ENCODE results near the gene ZFYVE26. TPM values are rescaled to one million over a fixed set of nuclear protein-coding genes. Genes with fewer than 3 reads are reported as not detected.
"Not testable (repeated sequence)": the region's sequence is repeated elsewhere in the genome, so short reads cannot be mapped to it uniquely, and the experiment has no call there.

ZFYVE26 gene
- total RNA-seq, 1 donor from 2014 or later = 32.9 TPM

DNA sequence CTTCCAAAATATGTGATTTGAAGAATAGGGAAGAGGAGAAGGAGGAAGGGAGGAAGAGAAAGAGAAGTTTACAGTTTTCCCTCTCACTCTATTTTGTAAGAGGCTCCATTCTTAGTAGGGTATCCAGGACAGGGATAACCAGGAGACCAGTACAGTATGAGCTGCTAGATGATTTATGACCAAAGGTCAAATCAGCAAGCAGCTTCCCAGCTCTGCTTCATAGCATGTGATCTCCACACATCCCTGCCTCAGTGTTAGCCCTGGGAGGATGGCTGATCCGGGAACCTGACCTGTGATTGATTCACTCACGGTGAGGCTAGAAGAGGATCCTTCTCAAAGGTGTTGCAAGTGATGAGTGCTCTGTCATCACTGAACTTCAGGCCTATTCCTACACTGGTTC lies 98.1 kb downstream of the ZFYVE26 start:
- Mint-ChIP-seq H3K4me3 (no peak overlapping the region), H3K27me3 (ENCODE audit: low read depth) (peaks cover 13% of the 10 kb centered on the region), H3K36me3 (no peaks in the 10 kb centered on the region), H3K27ac (no peak overlapping the region), H3K4me1 (no peaks in the 10 kb centered on the region), H3K9me3 (no peaks in the 10 kb centered on the region)
- TF ChIP-seq CTCF (IDR thresholded peaks at IDR 0.05; ENCODE audit: unreplicated experiment) = no peak
- DNase-seq (ENCODE audit: low spot score in 2 of 2, unreplicated experiment in 2 of 2) = no peak

DNA sequence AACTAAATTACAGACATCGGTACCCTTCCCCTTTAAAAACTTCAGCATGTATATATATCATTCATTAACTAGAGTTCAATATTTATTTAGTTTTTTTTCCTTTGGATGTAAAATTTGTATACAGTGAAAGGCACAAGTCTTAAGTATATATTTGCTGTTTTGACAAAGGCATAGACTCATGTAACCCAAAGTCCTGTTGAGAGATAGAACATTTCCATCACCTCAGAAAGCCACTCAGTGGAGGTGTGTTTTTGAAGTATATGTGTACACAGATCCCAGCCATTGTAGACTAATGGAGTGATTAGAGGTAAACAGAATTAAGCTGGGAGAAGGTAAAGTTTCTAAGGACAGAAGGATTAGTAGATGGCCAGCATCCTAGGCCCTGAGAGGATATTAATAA lies 99.3 kb downstream of the ZFYVE26 start:
- no peak overlapping the region for H3K4me3 Mint-ChIP-seq
- H3K9me3 Mint-ChIP-seq = no peaks in the 10 kb centered on the region
- no peaks in the 10 kb centered on the region for H3K36me3 Mint-ChIP-seq
- TF ChIP-seq CTCF (IDR thresholded peaks at IDR 0.05; ENCODE audit: unreplicated experiment) = no peak
- no peaks in the 10 kb centered on the region for H3K4me1 Mint-ChIP-seq
- H3K27me3 Mint-ChIP-seq (ENCODE audit: low read depth) = peaks cover 3% of the 10 kb centered on the region
- H3K27ac Mint-ChIP-seq = no peak overlapping the region
- DNase-seq (ENCODE audit: low spot score in 2 of 2, unreplicated experiment in 2 of 2) = no peak

GRCh38 chr14:67710209-67710608 lies 106.2 kb downstream of the ZFYVE26 start:
- TF ChIP-seq CTCF (IDR thresholded peaks at IDR 0.05; ENCODE audit: unreplicated experiment) = no peak
- Mint-ChIP-seq H3K4me3 (no peak overlapping the region), H3K9me3 (peaks cover 11% of the 10 kb centered on the region), H3K4me1 (no peaks in the 10 kb centered on the region), H3K27ac (no peak overlapping the region), H3K27me3 (ENCODE audit: low read depth) (peaks cover 1% of the 10 kb centered on the region), H3K36me3 (peaks cover 3% of the 10 kb centered on the region)
- no peak for DNase-seq (ENCODE audit: low spot score in 2 of 2, unreplicated experiment in 2 of 2)

DNA sequence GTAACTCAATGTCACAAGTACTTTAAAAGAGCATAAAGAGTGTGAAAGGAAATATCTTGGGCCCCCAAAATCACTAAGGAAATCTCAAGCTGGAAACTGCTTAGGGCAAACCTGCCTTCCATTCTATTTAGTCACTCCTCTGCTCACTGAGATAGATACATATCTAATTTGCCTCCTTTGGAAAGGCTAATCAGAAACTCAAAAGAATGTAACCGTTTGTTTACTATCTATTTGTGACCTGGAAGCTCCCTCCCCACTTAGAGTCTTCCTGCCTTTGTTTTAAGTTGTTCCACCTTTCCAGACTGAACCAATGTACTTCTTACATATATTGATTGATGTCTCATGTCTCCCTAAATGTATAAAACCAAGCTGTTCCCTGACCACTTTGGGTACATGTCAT lies 106.6 kb downstream of the ZFYVE26 start:
- peaks cover 11% of the 10 kb centered on the region for H3K9me3 Mint-ChIP-seq
- not testable (repeated sequence) for DNase-seq (ENCODE audit: low spot score in 2 of 2, unreplicated experiment in 2 of 2); H3K36me3 Mint-ChIP-seq; H3K4me3 Mint-ChIP-seq; H3K4me1 Mint-ChIP-seq; H3K27ac Mint-ChIP-seq; H3K27me3 Mint-ChIP-seq (ENCODE audit: low read depth)

DNA sequence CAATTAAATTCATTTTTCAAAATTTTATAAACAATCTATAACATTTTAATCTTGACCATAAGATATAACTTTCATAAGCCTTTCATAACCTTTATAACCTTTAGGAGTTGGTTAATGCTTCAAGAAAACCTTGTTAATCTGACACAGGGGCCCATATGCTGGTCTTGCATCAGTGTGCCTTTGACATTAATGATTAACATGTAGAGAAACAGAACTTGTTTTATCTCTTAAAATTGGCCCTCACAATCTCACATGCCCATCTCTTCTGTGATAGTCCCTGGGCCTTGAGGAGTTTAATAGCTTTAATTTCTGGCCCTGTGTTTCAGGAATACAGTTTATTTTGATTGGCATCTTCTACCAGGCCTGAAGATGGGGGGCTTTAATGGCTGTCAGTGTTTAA lies 107.0 kb downstream of the ZFYVE26 start:
- H3K4me1 Mint-ChIP-seq; DNase-seq (ENCODE audit: low spot score in 2 of 2, unreplicated experiment in 2 of 2); H3K27me3 Mint-ChIP-seq (ENCODE audit: low read depth); H3K4me3 Mint-ChIP-seq; H3K27ac Mint-ChIP-seq; H3K36me3 Mint-ChIP-seq: not testable (repeated sequence)
- H3K9me3 Mint-ChIP-seq = peaks cover 11% of the 10 kb centered on the region

GRCh38 chr14:67705211-67705610 lies 111.2 kb downstream of the ZFYVE26 start:
- Mint-ChIP-seq H3K4me1 (no peaks in the 10 kb centered on the region), H3K4me3 (no peak overlapping the region), H3K36me3 (peaks cover 3% of the 10 kb centered on the region), H3K27ac (no peak overlapping the region), H3K27me3 (ENCODE audit: low read depth) (peaks cover 3% of the 10 kb centered on the region), H3K9me3 (peaks cover 4% of the 10 kb centered on the region)
- TF ChIP-seq CTCF (IDR thresholded peaks at IDR 0.05; ENCODE audit: unreplicated experiment) = no peak
- DNase-seq (ENCODE audit: low spot score in 2 of 2, unreplicated experiment in 2 of 2) = no peak

- Mint-ChIP-seq H3K36me3 (no peaks in the 10 kb centered on the region), H3K4me1 (no peaks in the 10 kb centered on the region), H3K27me3 (ENCODE audit: low read depth) (peaks cover 3% of the 10 kb centered on the region), H3K4me3 (no peak overlapping the region), H3K27ac (no peak overlapping the region), H3K9me3 (no peaks in the 10 kb centered on the region)
- DNase-seq (ENCODE audit: low spot score in 2 of 2, unreplicated experiment in 2 of 2) = no peak
- TF ChIP-seq CTCF (IDR thresholded peaks at IDR 0.05; ENCODE audit: unreplicated experiment) = no peak
Measured at GRCh38 chr14:67704484-67705089, 111.8 kb downstream of the ZFYVE26 start.

Data from mesothelial cell of epicardium (in vitro differentiated cells).